Spleen (tissue), 7 donors: ENCODE data around the gene MED10.

ENCODE experiments used
- POLR2A ChIP-seq, 3 donors: fragments of 450-650 bp; IDR thresholded peaks; one replicate each; pipeline ENCODE4 v1.5.1; 2017; ENCODE audit warnings: antibody characterized with exemption in 3 of 3, mild to moderate bottlenecking in 1 of 3
- TF ChIP-seq, protein P1 (sequence below), 11 experiments: fragments of 200-600 bp in 7 of 11; fragments of 450-650 bp in 4 of 11; sonication (generic) in 4 of 11; IDR thresholded peaks in 8 of 11; conservative IDR thresholded peaks in 3 of 11; 1 replicate in 7 of 11; 2 replicates in 4 of 11; pipeline versions ENCODE4 v1.4.0 to v1.8.0; 2016 to 2021; ENCODE audit warnings: antibody characterized with exemption in 11 of 11, inconsistent platforms in 4 of 11, mild to moderate bottlenecking in 1 of 11
- donor health status: DM: no; HTN: no; CAD: no; lungs with moderate emphysema.
- donor health status: DM: no; HTN: no; CAD: no.
- donor health status: DM: no; HTN: no; CAD: no.

DNA sequence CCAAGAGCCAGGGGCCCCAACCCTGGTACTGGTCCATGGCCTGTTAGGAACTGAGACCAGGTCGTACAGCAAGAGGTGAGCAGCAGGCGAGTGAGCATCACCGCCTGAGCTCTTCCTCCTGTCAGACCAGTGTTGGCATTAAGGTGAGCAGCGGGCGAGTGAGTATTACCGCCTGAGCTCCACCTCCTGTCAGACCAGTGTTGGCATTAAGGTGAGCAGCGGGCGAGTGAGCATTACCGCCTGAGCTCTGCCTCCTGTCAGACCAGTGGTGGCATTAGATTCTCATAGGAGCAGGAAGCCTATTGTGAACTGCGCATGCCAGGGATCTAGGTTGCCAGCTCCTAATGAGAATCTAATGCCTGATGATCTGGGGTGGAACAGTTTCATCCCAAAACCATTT is 39.3 kb upstream of the MED10 start:
- TF ChIP-seq POLR2A (IDR thresholded peaks at IDR 0.05) = no peak
- TF ChIP-seq, protein P1, sequence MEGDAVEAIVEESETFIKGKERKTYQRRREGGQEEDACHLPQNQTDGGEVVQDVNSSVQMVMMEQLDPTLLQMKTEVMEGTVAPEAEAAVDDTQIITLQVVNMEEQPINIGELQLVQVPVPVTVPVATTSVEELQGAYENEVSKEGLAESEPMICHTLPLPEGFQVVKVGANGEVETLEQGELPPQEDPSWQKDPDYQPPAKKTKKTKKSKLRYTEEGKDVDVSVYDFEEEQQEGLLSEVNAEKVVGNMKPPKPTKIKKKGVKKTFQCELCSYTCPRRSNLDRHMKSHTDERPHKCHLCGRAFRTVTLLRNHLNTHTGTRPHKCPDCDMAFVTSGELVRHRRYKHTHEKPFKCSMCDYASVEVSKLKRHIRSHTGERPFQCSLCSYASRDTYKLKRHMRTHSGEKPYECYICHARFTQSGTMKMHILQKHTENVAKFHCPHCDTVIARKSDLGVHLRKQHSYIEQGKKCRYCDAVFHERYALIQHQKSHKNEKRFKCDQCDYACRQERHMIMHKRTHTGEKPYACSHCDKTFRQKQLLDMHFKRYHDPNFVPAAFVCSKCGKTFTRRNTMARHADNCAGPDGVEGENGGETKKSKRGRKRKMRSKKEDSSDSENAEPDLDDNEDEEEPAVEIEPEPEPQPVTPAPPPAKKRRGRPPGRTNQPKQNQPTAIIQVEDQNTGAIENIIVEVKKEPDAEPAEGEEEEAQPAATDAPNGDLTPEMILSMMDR (IDR thresholded peaks at IDR 0.05 in 8 of 11, conservative IDR thresholded peaks at IDR 0.05 in 3 of 11) = no peak
